ENCODE data around the gene CREBRF. TPM values are rescaled to one million over a fixed set of nuclear protein-coding genes. Genes with fewer than 3 reads are reported as not detected.
"Not testable (repeated sequence)": the region's sequence is repeated elsewhere in the genome, so short reads cannot be mapped to it uniquely, and the experiment has no call there.

Gene CREBRF
- total RNA-seq: 161 TPM

DNA sequence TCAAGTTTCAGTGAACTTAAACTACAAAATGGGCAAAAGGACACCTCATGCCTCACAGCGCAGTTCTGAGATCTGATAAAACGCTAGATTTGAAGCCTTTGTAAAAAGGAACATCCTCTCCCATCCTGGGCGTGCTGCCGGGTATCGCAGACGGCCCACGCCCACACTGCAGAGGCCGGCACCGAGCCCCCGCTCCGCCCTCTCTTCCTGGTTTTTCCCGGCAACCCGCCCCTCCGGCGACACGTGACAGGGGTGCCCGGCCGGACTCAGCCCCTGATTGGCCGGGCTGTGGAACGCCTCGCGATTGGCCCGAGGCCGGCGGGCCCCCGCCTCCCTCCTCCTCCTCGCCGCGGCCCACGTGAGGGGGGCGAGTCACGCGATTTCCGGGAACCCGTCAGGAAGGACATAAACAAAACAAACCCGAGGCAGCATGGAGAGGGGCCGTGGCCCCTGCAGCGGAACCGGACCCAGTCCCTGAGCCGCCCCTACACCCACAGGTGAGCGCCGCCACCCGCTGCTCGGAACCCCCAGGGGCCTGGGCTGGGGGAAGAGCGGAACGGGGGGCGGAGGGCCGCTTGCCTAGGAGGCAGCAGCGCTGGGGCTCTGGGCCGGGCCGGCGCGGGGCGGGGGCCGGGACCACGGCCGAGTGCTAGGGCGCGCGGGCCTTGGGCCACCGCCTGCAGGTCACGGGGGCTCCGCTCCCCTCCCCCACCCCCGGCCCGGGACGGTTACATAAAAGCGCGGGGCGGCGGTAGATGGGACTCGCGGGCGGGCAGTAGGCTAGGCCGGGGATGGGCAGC lies at the start of gene CREBRF:
Gene CREBRF, plus strand, starts transcription at position 370 of the 800 bp plus-strand sequence. CDS start 24,424 bp downstream, outside the sequence.
- peak within 1 kb of the TSS; percentile 92 for H3K4me3 ChIP-seq (ENCODE audit: low read length)
- H3K4me1 ChIP-seq (ENCODE audit: insufficient read depth, low read length): peaks cover 31% of the 10 kb centered on the region

DNA sequence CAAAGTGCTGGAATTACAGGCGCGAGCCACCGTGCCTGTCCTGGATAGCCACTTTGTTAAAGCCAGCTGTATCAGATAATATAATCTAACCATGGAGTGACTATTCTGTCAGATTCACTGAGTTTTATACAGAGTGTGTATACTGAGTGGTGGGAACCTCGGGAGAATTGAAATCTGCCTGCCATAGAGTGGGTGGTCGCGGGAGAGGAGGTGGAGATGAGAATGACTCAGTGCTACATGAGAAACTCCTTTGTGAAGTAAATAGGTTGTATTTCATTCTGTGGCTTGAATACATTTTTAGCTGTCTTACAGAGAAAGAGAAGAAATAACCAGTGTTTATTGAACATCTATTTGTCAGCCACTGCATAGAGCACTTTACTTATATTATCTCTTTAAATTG lies 46.1 kb upstream of the CREBRF start:
- no peaks in the 10 kb centered on the region for H3K9me3 ChIP-seq (ENCODE audit: low read depth, low read length)
- H3K4me1 ChIP-seq (ENCODE audit: insufficient read depth, low read length): peaks cover 75% of the 10 kb centered on the region
- no peaks in the 10 kb centered on the region for H3K27me3 ChIP-seq (ENCODE audit: insufficient read depth, low read length)
- no peak overlapping the region for H3K4me3 ChIP-seq (ENCODE audit: low read length)

More for the DNA sequence above, at the start of gene CREBRF:
- no peaks in the 10 kb centered on the region for H3K9me3 ChIP-seq (ENCODE audit: low read depth, low read length)
- no peaks in the 10 kb centered on the region for H3K27me3 ChIP-seq (ENCODE audit: insufficient read depth, low read length)

DNA sequence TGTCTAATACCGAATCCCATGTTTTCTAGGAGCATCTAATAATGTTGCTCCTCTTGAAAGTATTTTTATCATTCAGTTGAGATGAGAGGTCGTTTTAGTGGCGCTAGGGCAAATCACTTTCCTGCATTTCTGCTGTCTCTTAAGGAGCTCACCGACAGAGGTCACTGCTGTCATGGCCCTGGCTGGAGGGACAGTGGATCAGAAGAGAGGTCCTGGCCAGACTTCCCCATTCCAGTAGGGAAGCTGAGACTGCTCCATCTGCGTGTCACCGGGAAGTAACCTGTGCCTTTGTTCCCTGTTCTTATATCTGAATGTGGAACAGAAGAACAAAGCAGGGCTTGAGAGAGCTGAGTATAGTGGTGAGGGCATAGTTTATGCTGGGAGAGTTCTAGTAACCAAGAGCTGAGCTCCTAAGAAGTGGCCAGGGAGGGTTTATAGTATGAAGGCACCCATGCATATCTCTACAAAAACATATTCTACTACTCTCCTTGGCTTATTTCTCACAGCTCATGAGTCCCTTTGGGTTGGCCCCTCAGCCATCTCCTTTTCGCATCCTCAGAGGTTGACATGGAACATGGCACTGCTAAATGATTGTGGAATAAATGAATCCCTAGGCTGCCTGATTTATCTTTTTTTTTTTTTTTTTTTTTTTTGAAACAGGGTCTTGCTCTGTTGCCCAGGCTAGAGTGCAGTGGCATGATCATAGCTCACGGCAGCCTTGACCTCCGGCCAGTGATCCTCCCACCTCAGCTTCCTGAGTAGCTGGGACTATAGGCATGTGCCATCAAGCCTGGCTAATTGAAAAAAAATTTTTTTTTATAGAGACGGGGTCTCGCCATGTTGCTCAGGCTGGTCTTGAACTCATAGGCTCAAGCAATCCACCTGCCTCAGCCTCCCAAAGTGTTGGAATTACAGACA lies 45.3 kb upstream of the CREBRF start:
- Histone ChIP-seq H3K4me1 (ENCODE audit: insufficient read depth, low read length) (peaks cover 83% of the 10 kb centered on the region), H3K4me3 (ENCODE audit: low read length) (no peak overlapping the region), H3K9me3 (ENCODE audit: low read depth, low read length) (no peaks in the 10 kb centered on the region), H3K27me3 (ENCODE audit: insufficient read depth, low read length) (no peaks in the 10 kb centered on the region)

GRCh38 chr5:173011566-173011965 lies 44.6 kb upstream of the CREBRF start:
- no peaks in the 10 kb centered on the region for H3K27me3 ChIP-seq (ENCODE audit: insufficient read depth, low read length)
- no peaks in the 10 kb centered on the region for H3K9me3 ChIP-seq (ENCODE audit: low read depth, low read length)
- peaks cover 90% of the 10 kb centered on the region for H3K4me1 ChIP-seq (ENCODE audit: insufficient read depth, low read length)
- H3K4me3 ChIP-seq (ENCODE audit: low read length): no peak overlapping the region

DNA sequence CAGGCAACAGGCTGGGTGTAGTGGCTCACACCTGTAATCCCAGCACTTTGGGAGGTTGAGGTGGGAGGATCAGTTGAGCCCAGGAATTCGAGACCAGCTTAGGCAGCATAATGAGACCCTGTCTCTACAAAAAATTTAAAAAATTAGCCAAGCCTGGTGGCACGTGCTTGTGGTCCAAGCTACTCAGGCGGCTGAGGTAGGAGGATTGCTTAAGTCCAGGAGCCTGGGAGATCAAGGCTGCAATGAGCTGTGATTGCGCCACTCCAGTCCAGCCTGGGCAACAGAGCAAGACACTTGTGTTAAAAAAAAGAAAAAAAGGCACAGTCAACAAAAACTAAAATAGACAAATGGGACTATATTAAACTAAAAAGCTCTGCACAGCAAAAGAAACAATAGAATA lies 43.3 kb upstream of the CREBRF start:
- no peaks in the 10 kb centered on the region for H3K9me3 ChIP-seq (ENCODE audit: low read depth, low read length)
- H3K27me3 ChIP-seq (ENCODE audit: insufficient read depth, low read length): no peaks in the 10 kb centered on the region
- peaks cover 91% of the 10 kb centered on the region for H3K4me1 ChIP-seq (ENCODE audit: insufficient read depth, low read length)
- H3K4me3 ChIP-seq (ENCODE audit: low read length): no peak overlapping the region

DNA sequence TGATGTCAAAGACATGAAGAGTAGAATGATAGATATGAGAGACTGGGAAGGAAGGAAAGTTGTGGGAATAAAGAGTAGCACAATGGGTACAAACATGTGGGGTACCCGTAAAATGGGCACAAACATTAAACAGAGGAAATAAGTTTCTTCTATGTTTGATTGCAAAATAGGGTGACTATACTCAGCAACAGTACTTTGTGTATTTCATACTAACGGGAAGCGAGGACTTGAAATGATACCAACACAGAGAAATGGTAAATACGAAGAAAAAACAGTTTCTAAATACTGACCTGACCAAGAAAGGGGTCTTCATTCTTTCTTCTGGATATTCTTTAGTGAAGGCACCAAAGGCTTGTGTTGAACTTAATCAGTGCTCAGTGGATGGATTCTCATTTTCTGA lies 41.5 kb upstream of the CREBRF start:
- Histone ChIP-seq H3K4me1 (ENCODE audit: insufficient read depth, low read length) (peaks cover 90% of the 10 kb centered on the region), H3K27me3 (ENCODE audit: insufficient read depth, low read length) (no peaks in the 10 kb centered on the region), H3K4me3 (ENCODE audit: low read length) (no peak overlapping the region), H3K9me3 (ENCODE audit: low read depth, low read length) (no peaks in the 10 kb centered on the region)

GRCh38 chr5:173015192-173015591 lies 41.0 kb upstream of the CREBRF start:
- peaks cover 86% of the 10 kb centered on the region for H3K4me1 ChIP-seq (ENCODE audit: insufficient read depth, low read length)
- no peak overlapping the region for H3K4me3 ChIP-seq (ENCODE audit: low read length)
- no peaks in the 10 kb centered on the region for H3K9me3 ChIP-seq (ENCODE audit: low read depth, low read length)
- H3K27me3 ChIP-seq (ENCODE audit: insufficient read depth, low read length): no peaks in the 10 kb centered on the region

DNA sequence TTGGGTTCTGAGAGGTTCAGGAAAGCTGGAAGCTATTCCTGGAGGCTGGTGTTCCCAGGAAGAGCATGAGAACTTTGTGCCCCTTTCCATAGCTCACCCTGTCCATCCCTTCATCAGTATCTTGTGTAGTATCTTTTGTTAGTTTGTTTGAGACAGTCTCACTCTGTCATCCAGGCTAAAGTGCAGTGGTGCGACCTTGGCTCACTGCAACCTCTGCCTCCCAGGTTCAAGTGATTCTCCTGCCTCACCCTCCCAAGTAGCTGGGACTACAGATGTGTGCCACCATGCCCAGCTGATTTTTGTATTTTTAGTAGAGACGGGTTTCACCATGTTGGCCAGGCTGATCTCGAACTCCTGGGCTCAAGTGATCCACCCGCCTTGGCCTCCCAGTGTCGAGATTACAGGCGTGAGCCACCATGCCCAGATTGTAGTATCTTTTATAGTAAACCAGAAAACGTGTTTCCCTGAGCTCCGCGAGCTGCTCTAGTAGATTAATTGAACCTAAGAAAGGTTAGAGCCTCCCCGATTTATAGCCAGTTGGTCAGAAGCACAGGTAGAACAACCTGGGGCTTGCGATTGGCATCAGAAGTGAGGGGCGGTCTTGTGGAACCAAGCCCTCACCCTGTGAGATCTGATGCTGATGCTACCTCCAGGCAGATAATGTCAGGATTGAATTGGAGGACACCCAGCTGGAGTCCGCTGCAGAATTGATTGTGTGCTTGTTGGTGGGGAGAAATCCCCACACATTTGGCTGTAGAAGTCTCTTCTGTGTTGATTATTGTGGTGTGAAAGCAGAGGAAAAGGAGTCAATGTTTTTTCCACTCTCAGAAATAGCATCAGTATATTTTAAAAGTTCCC lies 40.3 kb upstream of the CREBRF start:
- Histone ChIP-seq H3K9me3 (ENCODE audit: low read depth, low read length) (no peaks in the 10 kb centered on the region), H3K27me3 (ENCODE audit: insufficient read depth, low read length) (no peaks in the 10 kb centered on the region), H3K4me1 (ENCODE audit: insufficient read depth, low read length) (peaks cover 80% of the 10 kb centered on the region), H3K4me3 (ENCODE audit: low read length) (no peak overlapping the region)

- Histone ChIP-seq H3K27me3 (ENCODE audit: insufficient read depth, low read length) (no peaks in the 10 kb centered on the region), H3K9me3 (ENCODE audit: low read depth, low read length) (no peaks in the 10 kb centered on the region), H3K4me1 (ENCODE audit: insufficient read depth, low read length) (peaks cover 72% of the 10 kb centered on the region), H3K4me3 (ENCODE audit: low read length) (no peak overlapping the region)
These were observed 39.5 kb upstream of the CREBRF start for GRCh38 chr5:173016598-173017046.

GRCh38 chr5:173017087-173017486 lies 39.1 kb upstream of the CREBRF start:
- not testable (repeated sequence) for H3K4me3 ChIP-seq (ENCODE audit: low read length); H3K27me3 ChIP-seq (ENCODE audit: insufficient read depth, low read length); H3K9me3 ChIP-seq (ENCODE audit: low read depth, low read length)
- H3K4me1 ChIP-seq (ENCODE audit: insufficient read depth, low read length): peaks cover 68% of the 10 kb centered on the region

DNA sequence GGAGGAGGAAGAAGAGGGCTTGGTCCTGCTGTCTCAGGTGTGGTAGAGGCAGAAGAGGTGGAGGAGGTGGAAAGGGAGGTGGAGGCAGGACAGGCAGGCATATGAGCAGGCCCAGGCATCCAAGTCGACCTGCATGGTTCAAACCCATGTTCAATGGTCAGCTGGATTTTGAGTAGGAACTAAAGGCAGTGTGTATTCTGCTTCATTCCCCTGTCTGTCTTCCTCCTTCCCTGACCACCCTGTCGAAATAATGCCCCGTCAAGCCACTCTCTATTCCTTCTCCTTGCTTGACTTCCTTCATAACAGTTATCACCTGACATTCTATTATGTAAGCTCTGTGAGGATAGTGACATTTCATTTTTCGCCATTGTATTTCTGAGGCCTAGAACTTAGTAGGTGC lies 37.8 kb upstream of the CREBRF start:
- peaks cover 61% of the 10 kb centered on the region for H3K4me1 ChIP-seq (ENCODE audit: insufficient read depth, low read length)
- no peaks in the 10 kb centered on the region for H3K27me3 ChIP-seq (ENCODE audit: insufficient read depth, low read length)
- H3K9me3 ChIP-seq (ENCODE audit: low read depth, low read length): no peaks in the 10 kb centered on the region
- H3K4me3 ChIP-seq (ENCODE audit: low read length): no peak overlapping the region

DNA sequence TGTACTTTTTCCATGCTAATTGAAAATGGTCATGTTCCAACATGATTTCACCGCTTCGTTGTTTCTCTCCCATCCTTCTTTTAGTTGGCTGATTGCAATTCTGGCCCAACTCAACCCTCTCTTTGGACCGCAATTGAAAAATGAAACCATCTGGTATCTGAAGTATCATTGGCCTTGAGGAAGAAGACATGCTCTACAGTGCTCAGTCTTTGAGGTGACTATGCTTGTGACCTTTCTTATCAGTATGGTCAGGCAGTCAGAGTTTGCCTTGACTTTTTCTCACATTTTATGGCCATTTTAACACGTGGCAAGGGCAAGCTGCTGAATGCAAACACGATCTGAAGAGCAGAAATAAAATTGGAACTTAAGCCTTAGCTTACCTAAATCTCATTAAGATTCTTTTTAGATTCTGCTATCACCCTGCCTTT lies 36.0 kb upstream of the CREBRF start:
- H3K27me3 ChIP-seq (ENCODE audit: insufficient read depth, low read length): no peaks in the 10 kb centered on the region

GRCh38 chr5:173020643-173021042 lies 35.5 kb upstream of the CREBRF start:
- Histone ChIP-seq H3K4me3 (ENCODE audit: low read length) (no peak overlapping the region), H3K9me3 (ENCODE audit: low read depth, low read length) (no peaks in the 10 kb centered on the region), H3K27me3 (ENCODE audit: insufficient read depth, low read length) (no peaks in the 10 kb centered on the region), H3K4me1 (ENCODE audit: insufficient read depth, low read length) (peaks cover 39% of the 10 kb centered on the region)

More for the DNA sequence above, 36.0 kb upstream of the CREBRF start:
- no peak overlapping the region for H3K4me3 ChIP-seq (ENCODE audit: low read length)
- H3K4me1 ChIP-seq (ENCODE audit: insufficient read depth, low read length): peaks cover 44% of the 10 kb centered on the region
- no peaks in the 10 kb centered on the region for H3K9me3 ChIP-seq (ENCODE audit: low read depth, low read length)

DNA sequence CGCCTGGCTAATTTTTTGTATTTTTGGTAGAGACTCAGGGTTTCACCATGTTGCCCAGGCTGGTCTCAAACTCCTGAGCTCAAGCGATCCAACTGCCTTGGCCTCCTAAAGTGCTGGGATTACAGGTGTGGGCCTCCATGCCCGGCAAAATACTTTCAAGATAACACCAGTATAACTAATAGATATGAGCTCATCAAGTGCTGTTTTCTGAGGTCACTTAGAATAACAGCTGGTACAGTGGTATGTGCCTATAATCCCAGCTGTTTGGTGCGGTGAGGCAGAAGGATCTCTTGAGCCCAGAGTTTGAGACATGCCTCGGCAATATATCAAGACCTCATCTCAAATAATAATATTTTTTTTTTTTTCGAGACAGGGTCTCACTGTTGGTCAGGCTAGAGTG lies 30.5 kb upstream of the CREBRF start:
- Histone ChIP-seq H3K4me3 (ENCODE audit: low read length) (no peak overlapping the region), H3K27me3 (ENCODE audit: insufficient read depth, low read length) (no peaks in the 10 kb centered on the region), H3K9me3 (ENCODE audit: low read depth, low read length) (no peaks in the 10 kb centered on the region), H3K4me1 (ENCODE audit: insufficient read depth, low read length) (peaks cover 35% of the 10 kb centered on the region)

All from mononuclear cell (primary cell).